COR-L47 (cell line): ENCODE data around the gene RWDD1.
"Not testable (repeated sequence)": the region's sequence is repeated elsewhere in the genome, so short reads cannot be mapped to it uniquely, and the experiment has no call there.

ENCODE experiments used
- DNase-seq: peaks from one replicate; lab custom pipeline; 2025; lab: John Stamatoyannopoulos, UW

The RWDD1 gene

DNA sequence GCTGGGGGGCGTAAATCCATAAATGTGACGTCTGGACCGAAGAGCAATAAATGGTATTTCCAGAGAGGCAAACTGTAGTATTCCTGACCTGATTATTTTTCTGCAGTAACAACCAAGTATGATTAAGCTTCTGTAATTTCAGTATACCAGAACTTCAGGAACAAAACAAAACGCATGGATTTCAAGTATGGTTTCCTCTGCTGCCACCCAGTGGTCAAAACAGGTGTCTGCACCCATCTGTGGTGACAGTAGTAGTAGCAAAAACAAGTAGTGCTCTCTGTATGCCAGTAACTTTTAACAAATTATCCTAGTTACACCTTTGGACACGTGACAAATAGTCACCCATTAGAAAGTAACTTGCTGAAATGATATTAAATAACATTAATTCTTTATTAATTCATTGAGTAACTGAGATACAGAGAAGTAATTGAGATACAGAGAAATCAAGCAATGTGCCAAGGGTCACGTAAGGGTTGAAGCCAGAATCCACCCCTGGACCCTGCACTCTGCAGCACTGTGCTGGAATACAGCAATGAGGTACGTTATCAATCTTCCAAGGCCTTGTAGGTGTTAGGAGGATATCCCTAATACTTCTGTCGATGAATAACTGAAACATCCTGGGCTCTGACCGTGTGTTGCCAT, 9.8 kb upstream of the RWDD1 start:
- peak; percentile 23 for DNase-seq

DNA sequence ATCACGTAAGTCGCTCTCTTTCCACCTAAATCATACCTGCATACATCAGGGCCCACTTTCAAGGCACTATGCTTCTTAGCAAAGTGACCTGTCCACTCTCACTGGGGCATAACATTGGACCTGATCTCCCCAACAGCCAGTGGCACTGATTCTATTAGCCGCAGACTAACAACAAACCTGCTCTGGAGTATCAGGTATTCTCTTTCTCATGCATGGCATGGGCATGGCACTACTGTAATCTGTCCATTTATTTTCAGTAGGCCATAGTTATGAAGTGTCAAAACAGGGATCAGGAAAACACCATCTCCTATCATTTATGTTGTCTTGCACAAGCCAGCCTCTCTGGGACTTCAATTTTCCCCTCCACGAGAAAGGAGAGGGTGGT, 9.3 kb upstream of the RWDD1 start:
- no peak for DNase-seq

DNA sequence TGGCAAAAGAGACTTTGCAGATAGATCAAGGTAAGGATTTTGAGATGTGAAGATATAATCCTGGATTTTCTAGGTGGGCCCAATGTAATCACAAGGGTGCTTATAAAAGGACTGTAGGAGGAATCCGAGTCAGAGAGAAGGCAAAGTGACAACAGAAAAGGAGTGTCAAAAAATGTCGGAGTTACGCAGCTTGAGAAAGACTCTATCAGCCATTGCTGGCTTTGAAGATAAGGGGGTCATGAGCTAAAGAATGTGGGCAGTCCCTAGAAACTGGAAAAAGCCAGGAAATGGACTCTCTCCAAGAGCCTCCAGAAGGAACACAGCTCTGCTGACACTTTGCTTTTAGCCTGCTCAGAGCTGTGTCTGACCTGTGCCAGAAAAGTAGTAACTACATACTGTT, 8.7 kb upstream of the RWDD1 start:
- no peak for DNase-seq

DNA sequence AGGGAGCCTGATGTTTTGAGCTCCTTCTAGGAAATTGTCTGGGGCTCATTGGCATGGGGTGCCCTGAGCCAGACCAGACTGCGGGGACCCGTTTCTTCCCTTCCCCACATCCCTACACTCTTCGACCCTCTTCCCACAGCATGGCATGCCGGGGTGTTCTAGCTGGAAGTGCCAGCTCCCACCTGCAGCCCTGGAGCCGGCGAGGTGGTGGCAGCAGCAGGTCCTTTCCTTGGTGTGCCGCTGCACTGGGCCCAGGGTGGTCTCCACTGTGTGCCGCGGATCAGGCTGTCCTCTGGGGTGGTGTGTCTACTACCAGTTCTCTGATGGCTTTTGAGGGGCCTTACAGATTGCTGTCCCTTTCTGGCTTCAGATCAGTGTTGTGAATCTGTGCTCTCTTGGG, 7.5 kb upstream of the RWDD1 start:
- DNase-seq = no peak

DNA sequence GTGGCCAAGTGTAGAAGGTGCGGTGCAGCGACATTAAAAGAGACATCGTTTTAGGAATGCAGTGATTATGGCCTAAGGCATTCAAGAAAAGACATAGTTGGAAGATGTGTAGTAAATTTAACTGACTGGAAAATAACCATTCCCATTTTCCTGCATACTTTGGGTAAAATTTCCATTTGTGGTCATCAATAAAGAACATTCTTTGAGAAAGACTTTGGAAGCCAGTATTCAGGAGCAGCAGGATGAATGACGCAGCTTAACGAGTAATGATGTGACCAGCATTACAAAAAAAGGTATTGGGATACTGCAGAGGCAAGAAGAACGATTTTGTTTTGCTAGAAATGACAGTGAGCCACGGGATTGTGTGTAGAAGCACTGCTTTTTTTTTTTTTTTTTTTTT, 7.0 kb upstream of the RWDD1 start:
- no peak for DNase-seq

DNA sequence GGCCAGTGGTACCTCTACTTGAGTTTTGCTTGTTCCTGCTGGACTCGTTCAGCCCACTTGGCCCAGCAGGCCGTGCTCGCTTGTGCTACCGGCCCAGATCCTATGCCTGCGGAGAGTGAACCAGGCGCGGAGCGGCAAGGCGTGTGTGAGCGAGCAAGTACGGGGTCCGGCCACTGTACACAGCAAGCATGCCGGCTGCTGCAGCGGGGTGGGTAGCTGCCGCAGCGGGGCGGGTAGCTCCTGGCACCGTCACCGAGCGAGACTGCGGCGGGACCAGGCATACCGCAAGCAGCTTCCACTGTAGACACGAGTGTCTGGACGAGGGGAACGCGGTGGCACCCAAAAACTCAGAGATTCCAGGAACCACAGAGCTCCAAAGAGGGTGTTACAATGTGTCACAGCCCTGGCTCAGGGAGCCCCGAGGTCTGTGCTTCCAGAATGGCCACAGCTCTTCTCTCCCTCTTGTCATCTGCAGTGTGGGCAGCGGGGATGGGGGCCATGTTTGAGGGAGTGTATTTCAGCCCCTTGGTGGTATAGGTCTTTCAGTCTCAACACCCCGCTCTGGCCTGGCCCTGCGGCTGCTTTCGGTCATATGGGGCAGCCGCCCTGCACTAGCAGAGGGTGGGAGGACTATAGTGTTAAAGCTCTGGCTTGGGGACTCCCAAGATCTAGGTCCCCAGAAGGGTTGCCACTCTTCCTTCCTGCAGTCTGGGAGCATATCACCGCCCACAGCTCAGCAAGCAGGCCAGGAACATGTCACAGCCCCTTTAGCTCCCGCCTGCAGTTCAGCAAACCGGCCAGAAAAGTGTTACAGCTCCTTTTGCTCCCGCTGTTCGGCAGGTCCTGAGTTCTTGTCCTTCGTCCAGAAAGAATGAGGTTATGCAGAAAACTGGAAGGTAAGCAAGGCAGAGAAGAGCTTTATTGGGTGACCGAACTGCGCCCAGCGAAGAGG, 6.1 kb upstream of the RWDD1 start:
- no peak for DNase-seq

DNA sequence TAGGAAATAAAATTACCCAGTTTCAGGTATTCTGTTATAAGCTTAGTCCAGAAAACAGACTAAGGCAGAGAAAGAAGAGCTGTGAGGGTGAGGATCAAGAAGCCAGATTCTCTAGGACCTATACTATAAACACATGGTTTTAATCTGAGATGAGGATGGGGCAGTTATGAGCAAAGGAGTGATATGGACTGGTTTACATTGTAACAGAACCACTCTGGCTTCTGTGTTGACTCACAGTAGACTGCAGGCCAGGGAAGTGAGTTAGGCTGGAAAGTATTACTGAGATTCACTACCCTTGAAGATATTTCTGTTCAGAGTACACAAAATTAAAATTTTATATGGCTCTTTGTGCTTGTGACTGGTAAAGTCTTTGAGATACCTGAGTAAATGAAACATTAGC, 3.2 kb upstream of the RWDD1 start:
- DNase-seq = no peak

DNA sequence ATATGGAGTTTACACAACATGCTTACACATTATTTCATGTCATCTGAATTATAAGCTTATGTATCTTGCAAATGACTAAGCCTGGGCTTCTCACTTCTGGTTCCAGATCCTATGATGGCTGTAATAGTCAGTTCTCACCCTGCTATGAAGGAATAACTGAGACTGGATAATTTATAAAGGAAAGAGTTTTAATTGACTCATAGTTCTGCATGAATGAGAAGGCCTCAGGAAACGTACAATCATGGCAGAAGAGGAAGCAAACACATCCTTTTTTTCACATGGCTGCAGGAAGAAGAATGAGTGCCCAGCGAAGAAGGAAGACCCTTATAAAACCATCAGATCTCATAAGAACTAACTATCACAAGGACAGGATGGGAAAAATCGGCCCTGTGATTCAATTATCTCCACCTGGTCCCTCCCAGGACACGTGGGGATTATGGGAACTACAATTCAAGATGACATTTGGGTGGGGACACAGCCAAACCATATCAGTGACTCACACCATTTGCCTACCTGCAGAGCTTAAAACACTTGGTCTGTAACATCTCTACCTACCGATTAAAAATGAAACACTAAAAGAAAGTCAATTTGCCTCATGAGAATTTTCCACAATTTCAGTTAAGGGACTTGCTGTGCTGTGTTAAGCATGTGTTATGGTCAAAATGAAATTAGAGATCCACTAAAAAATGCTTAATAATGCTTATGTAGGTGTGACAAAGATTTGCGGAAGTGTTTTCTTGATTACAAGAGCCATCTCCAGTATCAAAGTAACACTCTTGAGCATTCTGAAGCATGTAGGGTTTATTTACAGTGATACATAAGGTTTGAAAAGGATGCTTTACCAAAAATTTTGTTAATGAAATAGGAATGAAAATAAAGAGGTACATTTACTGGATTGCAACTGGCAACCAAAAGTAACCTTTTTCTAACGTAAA, 2.2 kb upstream of the RWDD1 start:
- no peak for DNase-seq

DNA sequence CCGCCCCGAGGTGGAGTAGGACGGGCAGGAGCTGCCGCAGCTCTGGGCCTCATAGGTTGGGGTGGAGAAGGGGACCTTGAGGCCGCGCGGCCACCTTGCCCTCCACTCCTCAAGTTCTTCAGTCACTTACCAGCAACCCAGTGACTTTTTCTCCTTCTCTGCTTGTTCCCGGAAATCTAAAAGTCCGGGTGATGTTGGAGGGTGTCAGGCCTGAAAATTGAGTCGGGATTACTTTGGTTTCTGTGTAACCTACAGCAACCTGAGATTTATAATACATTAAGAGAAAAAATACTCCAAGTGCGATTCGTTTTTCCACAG, 338 bp downstream of the RWDD1 start:
- DNase-seq = no peak

DNA sequence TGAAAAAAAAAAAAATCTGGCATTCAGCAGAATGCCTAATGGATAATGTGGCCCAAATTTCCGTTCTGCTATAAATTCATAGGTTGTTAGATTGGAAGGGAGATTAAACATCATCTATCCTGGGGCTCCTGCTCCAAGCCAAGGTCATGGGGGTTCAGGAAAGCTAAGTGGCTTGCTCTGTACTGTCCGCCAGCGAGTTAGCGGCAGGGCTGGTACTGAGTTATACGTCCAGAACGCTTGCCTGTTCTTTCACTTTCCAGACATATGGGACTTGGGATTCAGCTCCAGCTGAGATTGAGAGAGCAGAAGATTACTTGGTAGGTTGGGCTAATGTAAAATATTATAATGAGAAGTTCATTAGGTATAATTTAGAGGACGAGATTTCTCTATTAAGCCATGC, 858 bp downstream of the RWDD1 start:
- DNase-seq = no peak

DNA sequence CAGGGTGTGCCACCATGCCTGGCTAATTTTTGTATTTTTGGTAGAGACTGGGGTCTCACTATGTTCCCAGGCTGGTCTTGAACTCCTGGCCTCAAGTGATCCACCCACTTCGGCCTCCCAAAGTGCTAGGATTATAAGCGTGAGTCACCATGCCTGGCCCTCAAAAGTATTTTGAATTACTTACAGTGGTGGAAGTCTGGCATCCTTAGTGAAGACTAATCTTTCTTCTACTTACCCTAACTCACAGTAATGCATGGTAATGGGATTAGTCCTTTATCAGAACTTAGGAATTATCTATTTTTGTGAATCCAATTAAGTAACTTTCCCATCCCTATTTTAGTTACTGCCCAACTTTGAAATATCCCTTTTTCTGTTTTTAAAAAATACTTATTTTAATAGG, 3.9 kb downstream of the RWDD1 start:
- DNase-seq = no peak

DNA sequence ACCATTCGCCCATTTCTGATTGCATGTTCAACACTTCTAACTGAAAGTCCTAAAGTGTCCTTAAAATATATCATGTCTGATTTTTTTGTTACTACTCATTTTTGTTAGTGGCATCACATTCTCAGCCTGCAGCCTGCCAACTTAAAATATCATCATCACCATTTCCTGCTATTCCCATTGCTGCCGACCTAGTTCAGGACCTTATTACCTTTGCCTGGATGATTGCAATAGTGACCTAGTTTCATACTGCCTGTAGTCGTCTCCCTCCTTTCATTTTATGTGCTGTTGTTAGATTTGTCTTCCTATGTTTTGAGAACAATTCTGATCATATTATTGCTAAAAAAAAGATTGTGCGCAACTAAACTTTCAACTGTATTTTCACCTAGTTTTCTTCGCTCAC, 6.2 kb downstream of the RWDD1 start:
- DNase-seq = no peak

DNA sequence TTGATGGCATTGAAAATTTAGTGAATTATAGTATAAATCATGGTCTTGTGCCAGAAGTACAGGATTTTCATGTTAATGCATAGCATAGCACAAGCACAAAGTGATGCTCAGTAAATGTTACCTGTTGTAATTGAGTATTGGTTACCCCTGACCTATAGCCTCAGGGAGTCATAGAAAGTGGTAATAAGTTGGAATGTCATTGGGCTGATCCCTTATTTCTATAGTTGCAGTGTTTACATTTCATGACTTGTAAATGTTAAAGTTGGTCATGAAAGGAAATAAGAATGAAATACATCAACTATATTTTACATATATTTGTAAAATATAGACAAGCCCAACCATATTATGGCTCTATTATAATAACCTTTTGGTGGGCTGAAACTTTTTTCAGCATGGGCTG, 7.0 kb downstream of the RWDD1 start:
- DNase-seq = no peak

DNA sequence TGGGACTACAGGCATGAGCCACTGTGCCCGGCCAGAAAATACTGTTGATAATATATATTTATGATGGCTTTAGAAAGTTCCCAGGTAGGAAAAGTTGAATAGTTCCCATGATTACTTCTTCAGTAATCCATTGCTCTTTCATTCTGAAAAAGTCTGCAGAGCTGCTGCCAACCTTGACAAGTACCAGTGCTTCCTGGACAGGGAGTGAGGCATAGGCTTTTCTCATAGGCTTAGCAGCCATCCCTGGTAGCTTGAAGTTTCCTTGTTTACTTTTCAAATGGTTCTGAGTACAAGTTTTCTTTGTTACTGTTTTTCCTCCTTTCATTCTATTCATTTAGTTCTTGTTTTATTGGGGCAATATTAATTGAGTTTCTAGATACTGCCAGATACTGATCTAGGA, 7.8 kb downstream of the RWDD1 start:
- DNase-seq = no peak

DNA sequence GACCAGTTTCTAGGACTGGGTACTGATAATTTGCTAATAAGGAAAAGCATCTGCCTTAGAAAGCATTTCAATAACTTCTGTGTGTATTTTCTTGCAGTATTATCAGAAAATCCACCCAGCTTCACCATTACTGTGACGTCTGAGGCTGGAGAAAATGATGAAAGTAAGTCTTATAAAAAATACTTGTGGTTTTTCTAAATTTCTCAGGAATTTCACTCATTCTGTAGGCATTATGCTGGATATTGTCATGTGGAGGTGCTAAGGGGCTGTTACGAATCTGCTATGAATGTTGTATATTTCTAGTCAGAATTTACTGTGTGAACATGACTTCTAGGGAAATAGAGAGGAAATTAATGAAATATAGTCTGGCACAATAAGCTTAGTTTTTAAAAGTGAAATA, 8.9 kb downstream of the RWDD1 start:
- no peak for DNase-seq

DNA sequence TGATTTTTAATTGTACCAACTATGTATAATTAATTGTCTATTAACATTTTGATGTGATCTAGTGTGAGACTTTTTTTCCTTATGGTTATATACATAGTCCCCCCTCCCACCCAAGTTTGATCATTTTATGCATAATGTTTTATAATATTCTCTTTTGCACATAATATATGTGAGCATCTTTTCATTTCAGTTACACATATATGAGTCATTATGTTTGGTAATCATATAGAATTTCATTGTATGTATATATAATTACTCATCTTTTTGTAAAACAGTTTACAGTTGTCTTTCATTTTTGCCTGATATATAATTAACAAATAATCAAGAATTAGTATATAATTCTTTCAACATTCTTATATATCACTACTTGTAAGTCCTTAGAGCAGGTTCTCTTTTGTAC, 15.0 kb downstream of the RWDD1 start:
- DNase-seq = no peak

DNA sequence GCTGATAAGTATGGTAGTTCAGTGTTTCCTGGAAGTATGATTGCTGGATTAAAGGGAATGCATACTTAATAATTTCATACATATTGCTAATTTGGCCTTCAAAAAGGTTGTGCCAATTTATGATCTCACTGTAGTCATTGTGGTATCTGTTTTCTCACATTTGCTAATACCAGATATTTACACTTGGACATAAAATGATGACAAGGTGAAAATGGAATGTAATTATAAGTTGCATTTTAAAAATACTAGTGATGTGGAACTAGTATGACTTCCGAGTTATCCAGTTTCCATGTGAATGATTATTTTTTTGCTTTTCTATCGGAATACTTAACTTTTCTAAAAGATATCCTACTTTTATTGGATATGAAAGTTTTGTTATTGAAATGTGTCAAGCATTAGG, 15.4 kb downstream of the RWDD1 start:
- DNase-seq = no peak

DNA sequence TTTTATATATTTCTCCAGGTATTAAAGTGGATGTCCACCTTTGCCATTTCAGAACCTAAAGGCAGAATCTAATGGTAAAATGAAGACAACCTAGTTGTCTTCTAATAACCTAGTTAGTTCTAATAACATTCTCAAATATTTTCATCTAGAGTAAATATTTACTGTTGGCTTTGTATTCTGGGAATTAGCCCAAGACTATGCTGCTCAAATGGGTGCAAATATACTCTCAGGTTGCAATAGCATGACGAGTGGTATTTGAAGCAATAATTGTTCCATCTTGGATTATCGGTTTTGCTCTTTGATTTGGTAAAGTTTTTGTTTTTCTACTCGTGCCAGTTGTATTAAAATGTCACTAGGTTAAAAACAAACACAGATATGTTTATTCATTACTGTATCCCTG, 23.9 kb downstream of the RWDD1 start:
- DNase-seq = no peak

DNA sequence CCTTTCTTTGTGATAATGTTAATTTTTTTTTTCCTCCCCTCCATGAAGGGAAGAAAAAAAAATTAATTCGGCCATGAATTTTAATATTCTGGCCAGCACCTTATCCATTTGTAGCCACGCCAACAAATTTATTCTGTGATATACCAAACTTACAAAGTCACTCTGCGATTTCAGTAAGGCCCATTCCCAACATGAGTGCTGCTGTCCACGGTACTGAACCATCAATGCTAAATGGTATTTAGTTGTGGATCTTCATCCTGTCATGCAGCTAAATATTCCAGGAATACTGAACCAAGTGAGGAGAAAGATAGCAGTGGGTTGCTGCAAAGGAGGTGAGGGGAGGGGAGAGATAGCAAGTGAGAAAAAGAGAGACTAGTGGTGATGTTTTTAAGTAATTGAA, 25.5 kb downstream of the RWDD1 start:
- DNase-seq = no peak

DNA sequence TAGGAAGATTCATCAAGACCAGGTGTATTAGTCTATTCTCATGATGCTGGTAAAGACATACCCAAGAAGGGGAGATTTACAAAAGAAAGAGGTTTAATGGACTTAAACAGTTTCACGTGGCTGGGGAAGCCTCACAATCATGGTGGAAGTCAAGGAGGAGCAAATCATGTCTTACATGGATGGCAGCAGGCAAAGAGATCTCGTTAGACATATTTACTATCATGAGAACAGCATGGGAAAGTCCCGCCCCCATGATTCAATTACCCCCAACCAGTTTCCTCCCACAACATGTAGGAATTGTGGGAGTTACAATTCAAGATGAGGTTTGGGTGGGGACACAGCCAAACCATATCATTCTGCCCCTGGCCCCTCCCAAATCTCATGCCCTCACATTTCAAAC, 32.6 kb downstream of the RWDD1 start:
- DNase-seq = not testable (repeated sequence)

DNA sequence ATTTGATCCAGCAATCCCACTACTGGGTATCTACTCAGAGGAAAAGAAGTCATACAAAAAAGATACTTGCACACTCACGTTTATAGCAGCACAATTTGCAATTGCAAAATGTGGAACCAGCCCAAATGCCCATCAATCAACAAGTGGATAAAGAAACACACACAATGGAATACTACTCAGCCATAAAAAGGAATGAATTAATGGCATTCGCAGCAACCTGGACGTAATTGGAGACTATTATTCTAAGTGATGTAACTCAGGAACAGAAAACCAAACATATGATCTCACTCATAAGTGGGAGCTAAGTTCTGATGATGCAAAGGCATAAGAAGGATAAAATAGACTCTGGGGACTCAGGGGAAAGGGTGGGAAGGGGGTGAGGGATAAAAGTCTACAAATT, 33.6 kb downstream of the RWDD1 start:
- DNase-seq = not testable (repeated sequence)

DNA sequence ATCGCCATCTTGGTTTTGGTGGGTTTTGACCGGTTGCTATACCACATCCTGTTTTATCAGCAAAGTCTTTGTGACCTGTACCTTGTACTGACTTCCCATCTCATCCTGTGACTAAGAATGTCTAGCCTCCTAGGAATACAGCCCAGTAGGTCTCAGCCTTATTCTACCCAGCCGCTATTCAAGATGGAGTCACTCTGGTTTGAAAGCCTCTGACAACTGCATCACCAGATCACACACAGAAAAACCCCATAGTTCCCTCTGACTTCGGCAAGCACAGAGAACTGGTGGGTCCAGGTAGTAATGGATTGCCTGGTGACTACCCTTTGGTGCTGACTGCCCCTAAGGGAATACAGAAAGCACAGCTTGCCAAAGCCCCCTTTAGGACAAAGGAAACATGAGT, 34.6 kb downstream of the RWDD1 start:
- DNase-seq = no peak

DNA sequence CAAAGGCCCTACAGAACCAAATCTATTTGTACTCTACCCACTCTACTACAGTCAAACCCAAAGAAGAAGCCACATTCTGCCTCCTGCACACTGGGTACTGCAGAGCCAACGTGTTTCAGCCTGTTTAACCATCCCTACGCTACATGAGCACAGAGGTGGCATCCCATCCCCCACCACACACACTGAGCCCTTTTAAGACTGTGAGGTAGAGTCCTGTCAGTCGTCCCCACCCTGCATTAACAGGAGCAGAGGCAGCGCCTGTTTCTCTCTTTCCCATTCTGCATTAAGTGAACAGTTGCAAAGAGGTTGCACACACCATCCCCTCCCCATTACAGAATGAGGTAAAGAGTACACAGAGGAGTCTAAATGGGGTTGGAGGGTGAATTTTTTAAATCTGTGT, 39.8 kb downstream of the RWDD1 start:
- no peak for DNase-seq
